Measurements from ENCODE around the gene NDUFB10.

The NDUFB10 gene

DNA sequence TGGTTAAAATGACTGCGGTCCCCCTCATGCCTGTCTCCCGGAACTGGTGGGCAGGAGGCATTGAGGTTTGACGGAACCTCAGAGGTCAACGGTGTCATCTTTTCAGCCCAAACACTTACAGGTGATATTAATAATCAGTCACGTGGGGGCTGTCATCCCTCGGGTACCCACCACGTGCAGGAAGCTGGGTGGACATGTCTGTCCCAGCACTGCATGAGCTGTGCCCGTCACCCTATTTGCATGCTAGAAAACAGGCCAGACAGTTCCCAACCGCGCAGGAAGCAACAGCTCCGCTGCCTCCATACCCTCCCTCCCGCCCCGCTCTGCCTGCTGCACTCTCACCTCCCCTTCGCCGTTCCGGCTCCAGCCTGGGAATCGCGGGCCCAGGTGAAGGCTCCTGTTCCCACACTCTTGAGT is 31.8 kb downstream of the NDUFB10 start:
- H3K36me3 ChIP-seq (replicated peaks in 1 of 2; ENCODE audit: control insufficient read depth in 2 of 2, insufficient read depth in 2 of 2, low read length in 2 of 2): peaks cover 12 to 17% of the 10 kb centered on the region in 2 donors
- no peak overlapping the region for H2BK15ac ChIP-seq (ENCODE audit: low read length)
- no peak overlapping the region for H3K18ac ChIP-seq (ENCODE audit: low read length)
- peak overlapping the region; percentile 98 for H2BK5ac ChIP-seq (ENCODE audit: low read length)
- no CpG with 5 or more reads among the region's 18 CpGs for WGBS, 2 donors (ENCODE audit: extremely low coverage in 2 of 2, insufficient read length in 2 of 2, insufficient replicate concordance in 1 of 2)
- H3K9me3 ChIP-seq (replicated peaks in 1 of 2; ENCODE audit: control insufficient read depth in 2 of 2, insufficient read depth in 1 of 2, low read depth in 1 of 2, low read length in 2 of 2): peaks cover 0 to 4% of the 10 kb centered on the region in 2 donors
- H2BK120ac ChIP-seq (ENCODE audit: low read depth, low read length): no peak overlapping the region
- no peak overlapping the region for H3K14ac ChIP-seq (ENCODE audit: low read length)
- no peak overlapping the region for H3K27ac ChIP-seq (replicated peaks; ENCODE audit: low read length)
- H2AFZ ChIP-seq (ENCODE audit: low read length): peak overlapping the region; percentile 87
- no peak overlapping the region for H3K4me2 ChIP-seq (ENCODE audit: insufficient read depth, low read length, poor library complexity, severe bottlenecking)
- peaks cover 12 to 18% of the 10 kb centered on the region in 2 donors for H3K4me1 ChIP-seq (ENCODE audit: control insufficient read depth in 2 of 2, insufficient read depth in 1 of 2, low read depth in 1 of 2, low read length in 2 of 2)
- H2AK5ac ChIP-seq (ENCODE audit: low read depth, low read length): peak overlapping the region; percentile 73
- no peak overlapping the region for H2BK12ac ChIP-seq (ENCODE audit: low read length)
- H3K27me3 ChIP-seq (ENCODE audit: control insufficient read depth in 3 of 3, insufficient read depth in 3 of 3, low read depth in 1 of 3, low read length in 3 of 3): peaks cover 18 to 37% (median 34%) of the 10 kb centered on the region in 3 experiments
- peaks cover 4% of the 10 kb centered on the region for H3K79me1 ChIP-seq (ENCODE audit: low read depth, low read length)
- peak overlapping the region; percentile 27 for H3K9ac ChIP-seq (ENCODE audit: low read depth, low read length, poor library complexity)
- no peak for DNase-seq (ENCODE audit: low spot score)
- H4K91ac ChIP-seq (ENCODE audit: low read depth, low read length, poor library complexity): no peak overlapping the region
- H3K4me3 ChIP-seq (ENCODE audit: low read length in 2 of 2): peak overlapping the region; percentile 41 to 78
- no peak overlapping the region for H4K8ac ChIP-seq (ENCODE audit: low read depth, low read length)
- no peak overlapping the region for H3K4ac ChIP-seq (ENCODE audit: low read length)
- H3K23ac ChIP-seq (ENCODE audit: low read depth, low read length, poor library complexity): peak overlapping the region; percentile 96

DNA sequence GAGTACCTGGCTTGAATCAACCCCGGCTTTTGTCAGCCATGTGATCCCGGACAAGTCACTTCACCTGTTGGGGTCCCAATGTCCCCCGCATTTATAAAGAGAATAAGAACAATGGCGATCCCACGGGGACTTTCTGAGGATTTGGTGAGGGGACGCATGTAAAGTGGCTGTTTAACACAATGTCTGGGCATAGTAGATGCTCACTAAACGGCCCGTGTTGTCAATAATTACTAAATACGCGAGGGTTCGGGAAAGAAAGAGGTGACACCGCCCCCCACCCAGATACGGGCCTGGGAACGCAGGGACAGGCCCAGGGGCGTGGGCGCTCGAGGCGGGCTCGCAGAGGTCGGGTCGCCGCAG is 32.2 kb downstream of the NDUFB10 start:
- Histone ChIP-seq H3K4me1 (ENCODE audit: control insufficient read depth in 2 of 2, insufficient read depth in 1 of 2, low read depth in 1 of 2, low read length in 2 of 2) (peaks cover 12 to 18% of the 10 kb centered on the region in 2 donors), H3K9ac (ENCODE audit: low read depth, low read length, poor library complexity) (peak overlapping the region; percentile 86), H3K27me3 (ENCODE audit: control insufficient read depth in 3 of 3, insufficient read depth in 3 of 3, low read depth in 1 of 3, low read length in 3 of 3) (peaks cover 18 to 37% (median 34%) of the 10 kb centered on the region in 3 experiments), H2AK5ac (ENCODE audit: low read depth, low read length) (peak overlapping the region; percentile 75), H2BK5ac (ENCODE audit: low read length) (no peak overlapping the region), H2AFZ (ENCODE audit: low read length) (peak overlapping the region; percentile 81), H4K8ac (ENCODE audit: low read depth, low read length) (no peak overlapping the region), H3K14ac (ENCODE audit: low read length) (no peak overlapping the region), H2BK12ac (ENCODE audit: low read length) (peak overlapping the region; percentile 73), H3K4ac (ENCODE audit: low read length) (no peak overlapping the region), H3K9me3 (replicated peaks in 1 of 2; ENCODE audit: control insufficient read depth in 2 of 2, insufficient read depth in 1 of 2, low read depth in 1 of 2, low read length in 2 of 2) (peaks cover 0 to 4% of the 10 kb centered on the region in 2 donors), H3K36me3 (replicated peaks in 1 of 2; ENCODE audit: control insufficient read depth in 2 of 2, insufficient read depth in 2 of 2, low read length in 2 of 2) (peaks cover 8 to 13% of the 10 kb centered on the region in 2 donors), H3K4me2 (ENCODE audit: insufficient read depth, low read length, poor library complexity, severe bottlenecking) (peak overlapping the region; percentile 77), H2BK120ac (ENCODE audit: low read depth, low read length) (no peak overlapping the region), H3K4me3 (ENCODE audit: low read length in 2 of 2) (peak overlapping the region; percentile 33 to 74), H3K18ac (ENCODE audit: low read length) (peak overlapping the region; percentile 92), H3K23ac (ENCODE audit: low read depth, low read length, poor library complexity) (peak overlapping the region; percentile 96), H4K91ac (ENCODE audit: low read depth, low read length, poor library complexity) (no peak overlapping the region), H3K79me1 (ENCODE audit: low read depth, low read length) (peaks cover 4% of the 10 kb centered on the region), H2BK15ac (ENCODE audit: low read length) (peak overlapping the region; percentile 75), H3K27ac (replicated peaks; ENCODE audit: low read length) (no peak overlapping the region)
- DNase-seq (ENCODE audit: low spot score): no peak
- WGBS, 2 donors (ENCODE audit: extremely low coverage in 2 of 2, insufficient read length in 2 of 2, insufficient replicate concordance in 1 of 2): no CpG with 5 or more reads among the region's 22 CpGs

DNA sequence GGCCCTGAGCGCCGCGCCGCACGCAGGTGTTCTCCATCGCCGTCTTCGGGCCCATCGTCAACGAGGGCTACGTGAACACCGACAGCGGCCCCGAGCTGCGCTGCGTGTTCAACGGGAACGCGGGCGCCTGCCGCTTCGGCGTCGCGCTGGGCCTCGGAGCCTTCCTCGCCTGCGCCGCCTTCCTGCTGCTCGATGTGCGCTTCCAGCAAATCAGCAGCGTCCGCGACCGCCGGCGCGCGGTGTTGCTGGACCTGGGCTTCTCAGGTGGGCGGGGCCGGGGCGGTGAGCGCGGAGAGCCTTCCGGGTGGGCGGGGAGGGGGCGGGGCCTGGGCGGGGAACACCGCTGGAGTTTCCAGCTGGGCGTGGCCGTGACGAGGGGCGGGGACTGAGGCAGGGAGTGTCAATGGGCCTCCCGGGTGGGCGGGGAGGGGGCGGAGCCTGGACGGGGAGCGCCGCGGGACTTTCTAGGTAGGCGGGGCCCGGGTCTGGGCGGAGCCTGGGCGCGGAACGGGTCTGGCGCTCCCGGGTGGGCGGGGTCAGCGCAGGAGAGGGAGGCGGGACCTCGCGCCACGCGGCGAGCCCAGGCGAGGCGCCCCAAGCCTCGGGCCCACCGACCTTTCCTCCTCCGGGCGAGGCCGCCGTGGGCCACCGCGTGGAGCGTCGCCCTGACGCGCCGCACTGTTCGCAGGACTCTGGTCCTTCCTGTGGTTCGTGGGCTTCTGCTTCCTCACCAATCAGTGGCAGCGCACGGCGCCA is 32.8 kb downstream of the NDUFB10 start:
- Histone ChIP-seq H3K18ac (ENCODE audit: low read length) (peak overlapping the region; percentile 99), H2BK15ac (ENCODE audit: low read length) (peak overlapping the region; percentile 98), H2AFZ (ENCODE audit: low read length) (peak overlapping the region; percentile 81), H2BK12ac (ENCODE audit: low read length) (peak overlapping the region; percentile 98), H3K36me3 (replicated peaks in 1 of 2; ENCODE audit: control insufficient read depth in 2 of 2, insufficient read depth in 2 of 2, low read length in 2 of 2) (peaks cover 5 to 13% of the 10 kb centered on the region in 2 donors), H2AK5ac (ENCODE audit: low read depth, low read length) (peak overlapping the region; percentile 98), H3K27ac (replicated peaks; ENCODE audit: low read length) (no peak overlapping the region), H3K4me1 (ENCODE audit: control insufficient read depth in 2 of 2, insufficient read depth in 1 of 2, low read depth in 1 of 2, low read length in 2 of 2) (peaks cover 12 to 18% of the 10 kb centered on the region in 2 donors), H3K23ac (ENCODE audit: low read depth, low read length, poor library complexity) (peak overlapping the region; percentile 99), H4K8ac (ENCODE audit: low read depth, low read length) (peak overlapping the region; percentile 65), H3K9ac (ENCODE audit: low read depth, low read length, poor library complexity) (peak overlapping the region; percentile 88), H3K4me2 (ENCODE audit: insufficient read depth, low read length, poor library complexity, severe bottlenecking) (peak overlapping the region; percentile 77), H3K9me3 (replicated peaks in 1 of 2; ENCODE audit: control insufficient read depth in 2 of 2, insufficient read depth in 1 of 2, low read depth in 1 of 2, low read length in 2 of 2) (peaks cover 0 to 4% of the 10 kb centered on the region in 2 donors), H3K14ac (ENCODE audit: low read length) (peak overlapping the region; percentile 94), H3K4me3 (ENCODE audit: low read length in 2 of 2) (peak overlapping the region; percentile 33 to 76), H2BK5ac (ENCODE audit: low read length) (peak overlapping the region; percentile 39), H2BK120ac (ENCODE audit: low read depth, low read length) (peak overlapping the region; percentile 75), H3K4ac (ENCODE audit: low read length) (peak overlapping the region; percentile 93), H4K91ac (ENCODE audit: low read depth, low read length, poor library complexity) (peak overlapping the region; percentile 85), H3K79me1 (ENCODE audit: low read depth, low read length) (peaks cover 4% of the 10 kb centered on the region), H3K27me3 (ENCODE audit: control insufficient read depth in 3 of 3, insufficient read depth in 3 of 3, low read depth in 1 of 3, low read length in 3 of 3) (peaks cover 18 to 37% (median 34%) of the 10 kb centered on the region in 3 experiments)
- WGBS, 2 donors (ENCODE audit: extremely low coverage in 2 of 2, insufficient read length in 2 of 2, insufficient replicate concordance in 1 of 2): no CpG with 5 or more reads among the region's 96 CpGs
- DNase-seq (ENCODE audit: low spot score): peak; percentile 92

DNA sequence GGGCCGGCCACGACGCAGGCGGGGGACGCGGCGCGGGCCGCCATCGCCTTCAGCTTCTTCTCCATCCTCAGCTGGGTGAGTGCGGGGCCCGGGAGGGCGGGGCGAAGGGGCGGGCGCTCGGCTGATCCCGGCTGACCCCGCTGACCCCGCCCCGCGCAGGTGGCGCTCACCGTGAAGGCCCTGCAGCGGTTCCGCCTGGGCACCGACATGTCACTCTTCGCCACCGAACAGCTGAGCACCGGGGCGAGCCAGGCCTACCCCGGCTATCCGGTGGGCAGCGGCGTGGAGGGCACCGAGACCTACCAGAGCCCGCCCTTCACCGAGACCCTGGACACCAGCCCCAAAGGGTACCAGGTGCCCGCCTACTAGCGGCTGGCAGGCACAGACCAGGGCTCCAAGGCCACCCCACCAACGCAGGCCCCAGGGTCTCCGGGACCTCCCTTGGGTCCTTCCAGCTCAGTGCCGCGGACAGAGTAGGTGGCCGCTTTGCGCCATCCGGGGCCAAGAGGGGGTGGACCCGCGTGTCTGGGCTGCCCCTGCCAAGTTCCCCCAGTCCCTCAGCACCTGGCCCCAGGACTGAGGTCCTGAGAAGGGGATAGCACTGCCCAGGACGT is 33.5 kb downstream of the NDUFB10 start:
- peaks cover 12 to 18% of the 10 kb centered on the region in 2 donors for H3K4me1 ChIP-seq (ENCODE audit: control insufficient read depth in 2 of 2, insufficient read depth in 1 of 2, low read depth in 1 of 2, low read length in 2 of 2)
- WGBS, 2 donors (ENCODE audit: extremely low coverage in 2 of 2, insufficient read length in 2 of 2, insufficient replicate concordance in 1 of 2): no CpG with 5 or more reads among the region's 50 CpGs
- peak overlapping the region; percentile 99 for H3K23ac ChIP-seq (ENCODE audit: low read depth, low read length, poor library complexity)
- H3K79me1 ChIP-seq (ENCODE audit: low read depth, low read length): peaks cover 5% of the 10 kb centered on the region
- H2BK5ac ChIP-seq (ENCODE audit: low read length): peak overlapping the region; percentile 39
- H3K36me3 ChIP-seq (replicated peaks in 1 of 2; ENCODE audit: control insufficient read depth in 2 of 2, insufficient read depth in 2 of 2, low read length in 2 of 2): peaks cover 6 to 18% of the 10 kb centered on the region in 2 donors
- peaks cover 18 to 37% (median 34%) of the 10 kb centered on the region in 3 experiments for H3K27me3 ChIP-seq (ENCODE audit: control insufficient read depth in 3 of 3, insufficient read depth in 3 of 3, low read depth in 1 of 3, low read length in 3 of 3)
- no peak for DNase-seq (ENCODE audit: low spot score)
- H2AFZ ChIP-seq (ENCODE audit: low read length): peak overlapping the region; percentile 81
- peak overlapping the region; percentile 99 for H3K18ac ChIP-seq (ENCODE audit: low read length)
- H2AK5ac ChIP-seq (ENCODE audit: low read depth, low read length): peak overlapping the region; percentile 98
- peak overlapping the region; percentile 94 for H3K14ac ChIP-seq (ENCODE audit: low read length)
- peak overlapping the region; percentile 73 for H3K4me2 ChIP-seq (ENCODE audit: insufficient read depth, low read length, poor library complexity, severe bottlenecking)
- H2BK15ac ChIP-seq (ENCODE audit: low read length): peak overlapping the region; percentile 98
- H3K9ac ChIP-seq (ENCODE audit: low read depth, low read length, poor library complexity): peak overlapping the region; percentile 88
- H2BK12ac ChIP-seq (ENCODE audit: low read length): peak overlapping the region; percentile 98
- peak overlapping the region; percentile 65 for H4K8ac ChIP-seq (ENCODE audit: low read depth, low read length)
- peak overlapping the region; percentile 93 for H3K4ac ChIP-seq (ENCODE audit: low read length)
- no peak overlapping the region for H3K27ac ChIP-seq (replicated peaks; ENCODE audit: low read length)
- H3K9me3 ChIP-seq (replicated peaks in 1 of 2; ENCODE audit: control insufficient read depth in 2 of 2, insufficient read depth in 1 of 2, low read depth in 1 of 2, low read length in 2 of 2): peaks cover 0 to 4% of the 10 kb centered on the region in 2 donors
- peak overlapping the region; percentile 75 for H2BK120ac ChIP-seq (ENCODE audit: low read depth, low read length)
- H3K4me3 ChIP-seq (ENCODE audit: low read length in 2 of 2): peak overlapping the region; percentile 26 to 76
- peak overlapping the region; percentile 85 for H4K91ac ChIP-seq (ENCODE audit: low read depth, low read length, poor library complexity)
